HepG2 (cell line): Measurements from ENCODE around the gene ADAT3. TPM values are rescaled to one million over a fixed set of nuclear protein-coding genes. Genes with fewer than 3 reads are reported as not detected.

Experiments
- AHR ChIP-seq: IDR thresholded peaks from 2 replicates; pipeline ENCODE4 v1.6.1; 2018; ENCODE audit warnings: missing genetic modification reagents, missing compliant biosample characterization
- ASH2L ChIP-seq: fragments of 300-600, 200-600 bp; sonication (generic); IDR thresholded peaks from 2 replicates; pipeline ENCODE4 v1.7.0; 2017; ENCODE audit warnings: low read depth, mild to moderate bottlenecking, moderate library complexity, mixed read lengths, low read length; ENCODE audit not compliant: insufficient read length
- ELK4 ChIP-seq: sonication (generic); formaldehyde crosslinking; IDR thresholded peaks from 2 replicates; pipeline ENCODE4 v1.9.0; 2021; ENCODE audit warnings: missing genetic modification reagents, borderline replicate concordance
- HNF1A ChIP-seq, 2 experiments: sonication (generic) in 1 of 2; formaldehyde crosslinking in 1 of 2; IDR thresholded peaks; 2 replicates each; pipeline versions ENCODE4 v1.4.0 to v1.6.1; 2016 to 2020; ENCODE audit warnings: borderline replicate concordance in 1 of 2, low read depth in 1 of 2, mild to moderate bottlenecking in 1 of 2, missing genetic modification reagents in 1 of 2
- HNF4G ChIP-seq, 2 experiments: sonication (generic) in 1 of 2; formaldehyde crosslinking in 1 of 2; IDR thresholded peaks; 2 replicates each; pipeline versions ENCODE4 v1.4.0 to v1.6.1; 2011 to 2020; ENCODE audit warnings: borderline replicate concordance in 2 of 2, low read depth in 2 of 2, mild to moderate bottlenecking in 2 of 2, low read length in 1 of 2, missing genetic modification reagents in 1 of 2, moderate library complexity in 1 of 2
- KLF15 ChIP-seq: sonication (generic); formaldehyde crosslinking; IDR thresholded peaks from 2 replicates; pipeline ENCODE4 v1.8.1; 2023; ENCODE audit warnings: borderline replicate concordance, mild to moderate bottlenecking, inconsistent platforms, missing genetic modification reagents, mixed read lengths
- MIER2 ChIP-seq: IDR thresholded peaks from 2 replicates; pipeline ENCODE4 v1.6.1; 2016; ENCODE audit warnings: missing biosample characterization, missing genetic modification reagents
- MYPOP ChIP-seq: sonication (generic); formaldehyde crosslinking; IDR thresholded peaks from 2 replicates; pipeline ENCODE4 v1.8.1; 2023; ENCODE audit warnings: mild to moderate bottlenecking, moderate library complexity, missing genetic modification reagents
- NFKB2 ChIP-seq: sonication (generic); formaldehyde crosslinking; IDR thresholded peaks from 2 replicates; pipeline ENCODE4 v1.4.0; 2020; ENCODE audit warnings: missing genetic modification reagents, borderline replicate concordance
- NR2F6 ChIP-seq, 2 experiments: IDR thresholded peaks; 2 replicates each; pipeline ENCODE4 v1.6.1; 2016; ENCODE audit warnings: antibody characterized with exemption in 1 of 2, mild to moderate bottlenecking in 1 of 2
- RARA ChIP-seq: IDR thresholded peaks from 2 replicates; pipeline ENCODE4 v1.6.1; 2016; ENCODE audit warnings: missing genetic modification reagents, missing compliant biosample characterization
- RBFOX2 ChIP-seq: fragments of 200-400 bp; formaldehyde crosslinking; IDR thresholded peaks from 2 replicates; pipeline ENCODE4 v1.6.1; 2017; ENCODE audit warnings: low read depth, mild to moderate bottlenecking, low read length
- SP5 ChIP-seq: IDR thresholded peaks from 2 replicates; pipeline ENCODE4 v1.6.1; 2016; ENCODE audit warnings: low read depth, borderline replicate concordance
- THAP7 ChIP-seq: sonication (generic); formaldehyde crosslinking; IDR thresholded peaks from 2 replicates; pipeline ENCODE4 v1.8.1; 2023; ENCODE audit warnings: mild to moderate bottlenecking, missing genetic modification reagents
- ZNF256 ChIP-seq: sonication (generic); formaldehyde crosslinking; conservative IDR thresholded peaks from 2 replicates; pipeline ENCODE4 v1.4.0; 2020; ENCODE audit warnings: missing genetic modification reagents
- ZNF577 ChIP-seq: sonication (generic); formaldehyde crosslinking; IDR thresholded peaks from 2 replicates; pipeline ENCODE4 v1.4.0; 2020; ENCODE audit warnings: mild to moderate bottlenecking, low read depth, missing genetic modification reagents, borderline replicate concordance
- ZNF737 ChIP-seq: sonication (generic); formaldehyde crosslinking; IDR thresholded peaks from 2 replicates; pipeline ENCODE4 v1.5.0; 2020; ENCODE audit warnings: missing genetic modification reagents, mild to moderate bottlenecking, borderline replicate concordance
- ZSCAN12 ChIP-seq: sonication (generic); formaldehyde crosslinking; IDR thresholded peaks from 2 replicates; pipeline ENCODE4 v1.9.0; 2021; ENCODE audit warnings: mild to moderate bottlenecking, missing genetic modification reagents
- ZSCAN29 ChIP-seq: sonication (generic); formaldehyde crosslinking; conservative IDR thresholded peaks from 2 replicates; pipeline ENCODE4 v1.4.0; 2020; ENCODE audit warnings: mild to moderate bottlenecking, missing genetic modification reagents
- ZSCAN9 ChIP-seq: IDR thresholded peaks from 2 replicates; pipeline ENCODE4 v1.6.1; 2016; ENCODE audit warnings: borderline replicate concordance
- polyA plus RNA-seq, 8 experiments: library from polyadenylated mRNA; depleted of rRNA in 3 of 8; stranded (reverse) in 7 of 8; unstranded in 1 of 8; fragments of >200 nt; fragmentation: Illumina TruSeq in 4 of 8; extraction: Trizol in 4 of 8; gene quantifications; 2 replicates each; pipeline versions ENCODE4 v1.2.1 to v1.2.3, GENCODE V29; 2011 to 2016; ENCODE audit warnings: low read depth in 4 of 8, missing spikeins in 1 of 8, mixed read lengths in 1 of 8; ENCODE audit not compliant: insufficient read depth in 1 of 8
- total RNA-seq, 5 experiments: library from RNA; depleted of rRNA; stranded (reverse); fragments of >200 nt; fragmentation: Illumina TruSeq; extraction: Trizol; gene quantifications; 2 replicates each; pipeline ENCODE4 v1.2.3, GENCODE V29; 2016; ENCODE audit warnings: low read depth in 1 of 5

Gene ADAT3
- total and polyA plus RNA-seq, 2 of the 13 experiments (the other 11 are each of a cell fraction or from before 2014, with no cell fraction given): 0.95 to 3.5 TPM

- no peak for TF ChIP-seq HNF1A (IDR thresholded peaks at IDR 0.05; ENCODE audit: low read depth)
- peak; percentile 83; the same call in 1 of the 2 replicates for TF ChIP-seq HNF1A (CRISPR knock-in tag; IDR thresholded peaks at IDR 0.05; ENCODE audit: borderline replicate concordance)
- no peak for TF ChIP-seq MIER2
- TF ChIP-seq RBFOX2: peak; percentile 95
- no peak for TF ChIP-seq ZNF577 (CRISPR knock-in tag)
- peak; percentile 78 for TF ChIP-seq ASH2L
- peak; percentile 89 for TF ChIP-seq ZSCAN29
- TF ChIP-seq THAP7 (CRISPR knock-in tag): peak; percentile 13; the same call in 1 of the 2 replicates
- TF ChIP-seq ZNF737 (CRISPR knock-in tag): no peak
- peak; percentile 70 for TF ChIP-seq RARA (CRISPR knock-in tag)
- TF ChIP-seq NR2F6 (IDR thresholded peaks at IDR 0.05): no peak
- TF ChIP-seq NR2F6 (CRISPR knock-in tag; IDR thresholded peaks at IDR 0.05): peak; percentile 59
- peak; percentile 98 for TF ChIP-seq MYPOP (CRISPR knock-in tag)
- TF ChIP-seq NFKB2 (CRISPR knock-in tag): peak; percentile 74
- TF ChIP-seq HNF4G (IDR thresholded peaks at IDR 0.05; ENCODE audit: borderline replicate concordance, low read depth, low read length): no peak
- TF ChIP-seq HNF4G (CRISPR knock-in tag; IDR thresholded peaks at IDR 0.05; ENCODE audit: borderline replicate concordance, low read depth): no peak
- TF ChIP-seq AHR (CRISPR knock-in tag): 0 out of 2 replicates have a peak, but pooled peaks have one; percentile 82
- TF ChIP-seq ZSCAN9 (CRISPR knock-in tag): 0 out of 2 replicates have a peak, but pooled peaks have one; percentile 37
- TF ChIP-seq KLF15: no peak
- TF ChIP-seq ZSCAN12 (CRISPR knock-in tag): 0 out of 2 replicates have a peak, but pooled peaks have one; percentile 72
- TF ChIP-seq ZNF256 (CRISPR knock-in tag): 0 out of 2 replicates have a peak, but pooled peaks have one; percentile 62
- TF ChIP-seq ELK4 (CRISPR knock-in tag): peak; percentile 60; the same call in 1 of the 2 replicates
- peak; percentile 76; the same call in 1 of the 2 replicates for TF ChIP-seq SP5 (CRISPR knock-in tag)
Observed at GRCh38 chr19:1875646-1876495, 29.3 kb upstream of the ADAT3 start (continued).
